GM19193 (cell line): ENCODE data around the gene C16orf74.

Experiments
- POLR2A ChIP-seq: IDR thresholded peaks from 4 replicates; pipeline ENCODE4 v1.6.1; 2011; ENCODE audit not compliant: insufficient read depth, insufficient read length; ENCODE audit errors: extremely low read depth

C16orf74 gene

DNA sequence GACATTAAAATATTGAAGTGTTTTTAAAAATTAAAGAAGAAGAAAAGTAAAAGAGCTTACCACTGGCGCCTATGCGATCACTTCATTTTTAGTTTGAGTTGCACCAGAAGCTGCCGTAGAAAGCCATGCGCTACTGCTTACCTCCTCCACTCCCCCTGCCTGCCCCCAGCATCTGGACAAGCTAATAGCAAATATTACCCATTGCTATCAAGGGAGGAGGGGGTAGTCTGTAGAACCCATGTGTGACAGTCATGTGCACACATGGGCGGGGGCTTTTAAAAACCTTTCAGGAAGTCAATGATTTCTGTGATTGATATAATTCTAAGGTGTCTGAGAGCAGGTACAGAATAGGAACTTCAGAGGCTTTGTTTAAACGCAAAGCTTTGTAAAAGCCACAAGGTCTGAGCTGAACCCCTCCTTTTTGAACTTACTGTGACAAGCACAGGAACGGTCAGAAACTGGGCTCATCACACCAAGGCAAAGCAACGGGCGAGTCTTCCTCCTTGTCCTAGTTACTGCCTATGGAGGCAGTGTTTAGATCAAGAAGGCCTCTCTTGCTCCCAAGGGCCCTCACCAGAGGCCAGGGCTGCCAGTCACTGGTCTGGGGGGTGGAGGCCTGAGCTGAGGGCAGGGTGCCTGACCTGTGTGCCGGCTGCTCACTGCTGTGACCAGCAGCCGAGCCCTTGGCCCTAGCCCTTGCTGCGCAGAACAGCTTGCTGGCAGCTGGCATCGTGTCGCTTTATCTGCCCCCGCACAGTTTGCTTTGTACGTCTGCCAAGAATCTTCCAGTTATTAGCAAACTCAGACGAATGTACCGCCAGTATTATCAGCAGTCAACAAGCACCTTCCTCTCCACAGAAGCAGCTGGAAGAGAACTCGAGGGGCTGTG lies 77.1 kb downstream of the C16orf74 start:
- no peak for TF ChIP-seq POLR2A

DNA sequence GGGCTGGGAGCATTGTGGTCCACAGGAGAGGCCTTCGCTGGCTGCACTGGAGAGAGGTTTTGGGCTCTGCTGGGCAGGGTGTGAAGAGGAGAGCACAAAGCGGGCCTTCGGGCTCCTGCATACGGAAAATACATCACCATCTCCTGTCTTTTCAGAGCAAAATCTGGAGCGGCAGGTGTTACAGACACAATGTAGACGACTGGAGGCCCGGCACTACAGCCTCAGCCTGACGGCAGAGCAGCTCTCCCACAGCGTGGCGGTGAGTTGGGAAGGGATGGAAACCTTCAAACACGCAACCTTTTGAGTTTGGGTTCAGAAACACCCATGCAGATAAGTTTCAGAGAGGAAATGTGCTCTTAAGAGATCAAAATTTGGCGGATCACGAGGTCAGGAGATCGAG lies 80.1 kb downstream of the C16orf74 start:
- TF ChIP-seq POLR2A, result no peak

DNA sequence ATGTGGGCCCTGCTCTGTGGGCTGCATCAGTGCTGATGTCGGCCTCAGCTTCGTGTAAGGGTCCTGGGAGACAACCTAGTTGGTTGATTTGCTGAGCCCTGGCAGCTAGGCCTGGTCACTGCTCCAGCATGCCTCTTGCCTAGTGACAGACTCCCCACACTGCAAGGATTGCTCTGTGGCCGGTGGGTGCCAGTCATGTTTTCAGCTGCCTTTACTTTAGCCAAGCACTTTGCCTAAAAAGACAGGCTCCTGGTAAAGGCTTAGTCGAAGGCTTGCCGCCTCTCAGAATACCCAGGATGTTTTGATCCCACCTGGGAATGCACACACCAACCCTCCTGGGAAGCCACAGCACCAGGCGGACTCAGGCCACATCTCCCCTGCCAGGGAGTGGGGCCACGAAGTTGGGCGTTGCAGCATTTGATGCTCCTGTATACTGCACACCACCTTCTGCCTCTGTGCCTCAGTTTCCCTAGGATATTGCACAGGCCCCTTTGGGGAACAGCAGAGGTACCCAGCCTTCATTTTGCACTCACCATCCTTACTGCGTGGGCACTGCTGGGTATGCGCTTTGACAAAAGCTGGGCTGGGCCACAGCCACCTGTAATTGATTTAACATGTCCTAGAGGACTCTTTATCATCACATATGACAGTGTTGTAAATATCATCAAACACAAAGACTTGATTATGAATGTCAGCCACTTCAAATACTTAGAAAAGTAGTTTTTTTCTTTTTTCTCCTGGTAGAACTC lies 82.0 kb downstream of the C16orf74 start:
- no peak for TF ChIP-seq POLR2A

DNA sequence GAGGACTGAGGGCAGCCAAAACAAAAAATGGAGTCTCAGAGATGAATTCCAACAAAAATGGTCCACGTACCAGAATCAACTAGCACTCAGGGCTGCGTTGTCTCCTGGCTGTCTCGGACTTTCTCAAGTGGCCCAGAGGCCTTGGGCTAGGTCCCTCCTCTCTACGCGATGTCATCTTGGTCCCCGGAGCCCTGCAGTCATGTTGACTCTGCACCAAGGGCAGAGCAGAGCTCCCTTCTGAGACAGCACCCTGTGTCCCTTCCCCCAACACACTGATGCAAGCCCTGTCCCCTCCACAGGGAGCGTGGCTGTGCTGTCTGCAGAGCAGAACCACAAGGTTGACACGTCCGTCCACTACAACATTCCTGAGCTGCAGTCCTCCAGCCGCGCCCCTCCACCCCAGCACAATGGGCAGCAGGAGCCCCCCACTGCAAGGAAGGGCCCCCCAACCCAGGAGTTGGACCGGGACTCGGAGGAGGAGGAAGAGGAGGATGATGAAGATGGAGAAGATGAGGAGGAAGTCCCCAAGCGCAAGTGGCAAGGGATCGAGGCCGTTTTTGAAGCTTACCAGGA lies 83.0 kb downstream of the C16orf74 start:
- TF ChIP-seq POLR2A, result no peak

DNA sequence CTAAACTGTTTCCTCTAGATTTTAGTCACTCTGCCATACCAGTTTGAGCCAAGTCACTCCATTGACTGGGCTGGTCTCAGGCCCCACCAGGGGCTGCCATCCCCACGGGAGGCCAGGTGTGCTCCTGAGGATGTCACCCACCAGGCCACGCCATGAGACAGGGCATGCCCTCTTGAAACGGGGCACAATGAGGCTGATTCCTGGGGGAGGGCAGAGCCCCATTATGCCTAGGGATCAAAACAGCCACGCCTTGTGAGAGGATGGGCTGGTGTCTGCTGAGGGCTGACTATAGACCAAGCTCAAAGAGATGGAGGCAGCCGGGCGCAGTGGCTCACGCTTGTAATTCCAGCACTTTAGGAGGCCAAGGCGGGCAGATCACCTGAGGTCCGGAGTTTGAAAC lies 83.6 kb downstream of the C16orf74 start:
- no peak for TF ChIP-seq POLR2A

DNA sequence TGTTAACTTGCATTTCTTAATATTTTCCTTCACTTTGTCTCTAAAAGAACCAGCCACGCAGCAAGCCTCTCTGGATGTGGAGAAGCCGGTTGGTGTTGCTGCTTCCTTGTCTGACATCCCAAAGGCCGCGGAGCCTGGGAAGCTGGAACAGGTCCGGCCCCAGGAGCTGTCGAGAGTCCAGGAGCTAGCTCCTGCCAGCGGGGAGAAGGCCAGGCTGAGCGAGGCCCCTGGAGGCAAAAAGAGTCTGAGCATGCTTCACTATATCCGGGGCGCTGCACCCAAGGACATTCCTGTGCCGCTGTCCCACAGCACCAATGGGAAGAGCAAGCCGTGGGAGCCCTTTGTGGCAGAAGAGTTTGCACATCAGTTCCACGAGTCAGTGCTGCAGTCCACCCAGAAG lies 85.0 kb downstream of the C16orf74 start:
- no peak for TF ChIP-seq POLR2A

DNA sequence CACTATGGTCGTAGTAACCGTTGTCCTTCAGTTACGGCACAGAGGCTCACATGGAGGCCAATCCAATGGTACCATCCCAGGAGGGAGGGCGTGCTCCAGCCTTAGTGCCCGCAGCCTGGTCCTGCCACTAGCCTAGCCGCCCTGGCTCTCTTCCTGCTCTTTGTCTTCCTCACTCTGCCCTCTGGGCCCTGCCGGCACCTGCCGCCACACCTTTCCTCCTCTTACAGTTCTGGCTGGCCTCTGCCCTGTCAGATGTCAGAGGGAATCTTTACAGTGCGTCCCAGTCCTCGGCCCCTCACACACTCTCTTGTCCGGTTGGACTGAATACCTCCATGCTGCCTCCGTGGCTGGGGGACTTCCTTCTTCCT lies 85.5 kb downstream of the C16orf74 start:
- TF ChIP-seq POLR2A, result peak; percentile 23

DNA sequence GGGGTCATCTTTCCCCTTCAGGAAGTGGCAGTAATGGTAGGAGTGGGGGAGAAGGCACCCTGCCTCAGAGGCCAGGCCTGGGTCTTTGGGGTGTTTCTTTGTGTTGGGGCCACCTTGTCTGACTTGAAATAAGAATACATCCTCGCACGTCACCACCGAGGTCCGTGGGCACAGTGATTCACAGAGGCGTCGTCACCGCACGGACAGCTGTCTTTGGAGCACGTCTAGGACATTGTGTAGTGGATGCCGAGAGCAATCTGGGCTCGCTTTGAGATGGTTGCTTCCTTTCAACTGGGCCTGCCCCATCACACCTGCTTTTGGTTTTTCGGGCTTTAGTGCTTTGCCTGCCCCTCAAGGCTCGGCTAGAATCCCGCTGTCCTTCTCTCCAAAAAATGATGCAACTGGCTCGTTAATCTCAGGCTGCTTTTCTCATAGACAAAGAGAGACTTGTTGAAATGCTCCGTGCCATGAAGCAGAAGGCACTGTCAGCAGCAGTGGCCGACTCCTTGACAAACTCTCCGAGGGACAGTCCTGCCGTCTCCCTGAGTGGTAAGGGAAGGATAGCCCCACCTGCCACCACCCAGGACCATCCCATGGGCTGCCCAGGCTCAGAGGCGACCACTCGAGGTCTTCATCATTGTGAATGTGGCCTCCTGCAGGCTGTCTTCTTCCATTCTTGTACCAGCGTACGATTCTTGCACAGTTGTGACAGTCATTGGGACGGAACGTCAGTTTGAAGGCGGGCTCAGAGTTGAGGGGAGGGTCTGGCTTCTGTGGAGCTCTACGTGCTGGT lies 86.1 kb downstream of the C16orf74 start:
- no peak for TF ChIP-seq POLR2A

DNA sequence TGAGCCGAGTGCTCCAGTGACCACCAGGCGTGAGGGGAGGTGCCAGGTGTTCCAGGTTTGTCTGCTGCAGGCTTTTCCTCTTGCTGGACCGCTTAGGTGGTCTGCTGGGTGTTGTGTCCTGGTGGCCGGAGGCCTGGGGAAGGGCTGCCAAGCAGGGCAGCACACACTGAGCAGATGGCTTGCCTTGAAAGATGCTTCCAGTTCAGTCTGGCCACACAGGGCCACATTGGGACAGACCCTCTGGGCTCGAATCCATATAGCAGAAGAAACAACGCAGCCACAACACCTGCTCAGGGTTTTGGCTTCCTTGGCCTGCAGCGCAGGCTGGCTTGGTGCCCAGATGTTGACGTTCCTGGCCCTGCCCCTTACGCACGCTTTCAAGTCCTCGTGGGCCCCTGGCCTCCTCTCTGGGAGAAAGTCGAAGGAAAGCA lies 87.0 kb downstream of the C16orf74 start:
- no peak for TF ChIP-seq POLR2A

DNA sequence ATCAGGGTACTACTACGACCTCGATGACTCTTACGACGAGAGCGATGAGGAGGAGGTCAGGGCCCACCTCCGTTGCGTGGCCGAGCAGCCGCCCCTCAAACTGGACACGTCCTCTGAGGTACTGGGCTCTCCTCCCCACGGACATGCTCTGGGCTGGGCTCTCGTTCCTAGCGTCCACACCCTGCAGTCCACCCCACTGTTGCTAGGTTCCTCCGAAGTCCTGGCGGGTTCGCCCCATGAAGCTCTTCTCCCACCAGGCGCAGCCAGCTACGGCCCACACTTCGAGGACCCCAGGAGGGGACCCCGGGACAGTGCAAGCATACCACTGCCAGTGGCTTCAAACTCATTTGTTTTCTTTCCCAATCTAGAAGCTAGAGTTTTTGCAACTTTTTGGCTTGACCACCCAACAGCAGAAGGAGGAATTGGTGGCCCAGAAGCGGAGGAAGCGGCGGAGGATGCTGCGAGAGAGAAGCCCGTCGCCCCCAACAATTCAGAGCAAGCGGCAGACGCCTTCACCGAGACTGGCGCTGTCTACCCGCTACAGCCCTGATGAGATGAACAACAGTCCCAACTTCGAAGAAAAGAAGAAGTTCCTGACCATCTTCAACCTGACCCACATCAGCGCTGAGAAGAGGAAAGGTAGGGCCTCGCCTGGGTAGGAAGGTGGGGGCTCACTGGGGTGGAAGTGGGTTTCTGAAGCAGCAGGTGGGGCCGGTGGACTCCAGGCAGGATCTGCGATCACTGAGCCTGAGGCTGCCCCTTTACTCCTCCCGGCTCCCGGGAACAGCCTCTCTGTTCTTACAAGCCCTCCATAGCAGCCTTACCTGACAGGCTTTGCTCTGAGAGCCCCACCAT lies 87.7 kb downstream of the C16orf74 start:
- no peak for TF ChIP-seq POLR2A

DNA sequence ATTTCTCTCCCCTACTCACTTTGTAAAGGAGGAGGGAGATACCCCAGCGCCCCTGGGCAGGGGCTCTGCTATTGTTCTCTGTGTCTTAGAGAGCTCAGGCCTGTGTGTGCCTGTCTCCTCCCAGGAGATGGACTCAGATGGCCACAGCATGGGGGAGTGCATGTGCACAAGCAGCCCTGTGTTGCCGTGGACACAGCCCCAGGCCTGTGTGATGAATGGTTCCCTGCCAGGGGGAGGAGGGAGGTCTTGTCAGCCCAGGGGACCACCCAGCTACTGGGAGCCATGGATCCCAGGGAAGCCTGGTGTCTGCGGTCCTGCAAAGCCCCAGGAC lies 88.4 kb downstream of the C16orf74 start:
- no peak for TF ChIP-seq POLR2A

DNA sequence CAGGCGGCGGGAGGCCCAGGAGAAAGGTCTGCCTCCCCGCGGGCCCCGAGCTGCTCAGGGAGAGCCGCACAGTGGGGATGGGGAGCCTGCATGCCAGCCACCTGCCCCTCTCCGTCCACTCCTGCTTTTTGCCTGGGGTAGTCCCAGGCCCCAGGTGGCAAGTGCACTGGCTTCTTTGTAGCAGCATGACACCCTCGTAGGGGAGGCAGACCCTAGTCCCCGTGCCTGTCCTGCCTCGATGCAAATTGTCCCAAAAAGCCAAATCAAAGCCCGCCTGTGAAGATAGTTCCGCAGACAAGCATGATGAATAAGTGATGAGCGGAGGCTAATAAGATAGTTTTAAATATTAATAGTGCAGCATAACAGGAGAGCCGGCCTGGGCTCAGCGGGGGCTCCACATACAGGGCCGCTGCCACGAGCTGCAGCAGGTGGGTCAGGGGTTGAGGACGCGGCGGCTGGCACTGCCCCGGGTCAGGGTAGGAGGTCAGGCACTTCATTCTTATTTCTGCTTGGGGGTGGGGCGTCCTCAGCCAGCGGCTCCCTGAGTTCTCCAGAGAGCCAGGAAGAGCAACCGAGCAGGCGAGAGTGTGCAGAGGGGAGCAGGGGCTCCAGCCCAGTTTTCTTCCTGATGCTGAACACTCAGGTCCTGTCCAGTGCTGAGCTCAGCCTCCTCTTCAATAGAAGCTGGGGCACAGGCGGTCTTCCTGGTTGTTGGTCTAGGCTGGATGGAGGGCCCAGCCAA lies 89.0 kb downstream of the C16orf74 start:
- no peak for TF ChIP-seq POLR2A

DNA sequence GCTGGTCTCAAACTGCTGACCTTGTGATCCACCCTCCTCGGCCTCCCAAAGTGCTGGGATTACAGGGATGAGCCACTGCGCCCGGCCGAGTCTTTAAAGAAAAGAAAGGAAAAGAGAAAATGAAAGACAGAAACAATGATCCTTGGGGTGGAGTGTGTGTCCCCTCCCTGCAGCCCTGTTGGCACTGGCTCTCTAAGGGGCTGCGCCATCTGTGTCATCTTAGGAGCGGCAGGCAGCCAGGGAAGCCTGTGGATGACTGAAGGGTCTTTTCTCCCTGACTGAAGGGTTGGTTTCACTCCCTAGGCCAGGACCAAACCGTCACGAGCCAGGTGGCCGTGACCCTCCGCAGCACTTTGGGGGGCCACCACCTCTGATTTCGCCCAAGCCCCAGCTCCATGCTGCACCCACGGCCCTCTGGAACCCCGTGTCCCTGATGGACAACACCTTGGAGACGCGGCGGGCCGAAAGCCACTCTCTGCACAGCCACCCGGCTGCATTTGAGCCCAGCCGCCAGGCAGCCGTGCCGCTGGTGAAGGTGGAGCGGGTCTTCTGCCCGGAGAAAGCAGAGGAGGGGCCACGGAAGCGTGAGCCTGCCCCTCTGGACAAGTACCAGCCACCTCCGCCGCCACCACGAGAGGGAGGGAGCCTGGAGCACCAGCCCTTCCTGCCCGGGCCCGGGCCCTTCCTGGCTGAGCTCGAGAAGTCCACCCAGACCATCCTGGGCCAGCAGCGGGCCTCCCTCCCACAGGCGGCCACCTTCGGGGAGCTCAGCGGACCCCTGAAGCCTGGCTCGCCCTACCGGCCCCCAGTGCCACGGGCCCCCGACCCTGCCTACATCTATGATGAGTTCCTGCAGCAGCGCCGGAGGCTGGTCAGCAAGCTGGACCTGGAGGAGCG lies 89.8 kb downstream of the C16orf74 start:
- TF ChIP-seq POLR2A, result no peak
